GM23338 (cell line): Measurements from ENCODE around the gene IGFLR1. TPM values are rescaled to one million over a fixed set of nuclear protein-coding genes. Genes with fewer than 3 reads are reported as not detected.

ENCODE experiments used
- ATAC-seq: fragments of 200-7000 bp; cut with Tn5 transposase; 3 replicates; pipeline ENCODE4 v1.9.1; 2020
- DNase-seq: peaks from one replicate; pipeline ENCODE4 v3.0.0-alpha.2; 2015; ENCODE audit warnings: low spot score
- H2AFZ ChIP-seq: fragments of 200-600 bp; sonication (generic); 2 replicates; pipeline ENCODE4 v1.8.0; 2016; ENCODE audit warnings: antibody characterized with exemption, mild to moderate bottlenecking, moderate library complexity
- H3F3A ChIP-seq: fragments of 200-600 bp; sonication (generic); replicated peaks from 2 replicates; pipeline ENCODE4 v1.8.0; 2017; ENCODE audit warnings: antibody characterized with exemption, mixed run types, low read depth
- H3K27ac ChIP-seq: fragments of 200-600 bp; sonication (generic); 2 replicates; pipeline ENCODE4 v1.6.1; 2016; ENCODE audit warnings: low read depth
- H3K27me3 ChIP-seq: fragments of 200-600 bp; sonication (generic); 2 replicates; pipeline ENCODE4 v1.8.0; 2016; ENCODE audit warnings: mild to moderate bottlenecking, mixed run types, moderate library complexity; ENCODE audit not compliant: insufficient read depth
- H3K36me3 ChIP-seq: fragments of 200-600 bp; sonication (generic); 2 replicates; pipeline ENCODE4 v1.8.0; 2016; ENCODE audit warnings: mild to moderate bottlenecking; ENCODE audit not compliant: insufficient read depth
- H3K4me1 ChIP-seq: fragments of 200-600 bp; sonication (generic); 2 replicates; pipeline ENCODE4 v1.8.0; 2016; ENCODE audit warnings: mild to moderate bottlenecking, moderate library complexity; ENCODE audit not compliant: insufficient read depth
- H3K4me2 ChIP-seq: fragments of 200-600 bp; sonication (generic); 2 replicates; pipeline ENCODE4 v1.7.1; 2017; ENCODE audit warnings: mixed run types
- H3K4me3 ChIP-seq: fragments of 200-600 bp; sonication (generic); 2 replicates; pipeline ENCODE4 v1.6.1; 2016; ENCODE audit warnings: mixed run types
- H3K79me2 ChIP-seq: fragments of 200-600 bp; sonication (generic); replicated peaks from 2 replicates; pipeline ENCODE4 v1.8.0; 2017; ENCODE audit warnings: mild to moderate bottlenecking; ENCODE audit not compliant: insufficient read depth
- H3K9me2 ChIP-seq: fragments of 200-600 bp; sonication (generic); 2 replicates; pipeline ENCODE4 v1.8.0; 2017; ENCODE audit not compliant: insufficient read depth
- H4K20me1 ChIP-seq: fragments of 200-600 bp; sonication (generic); replicated peaks from 2 replicates; pipeline ENCODE4 v1.8.0; 2017; ENCODE audit warnings: mild to moderate bottlenecking; ENCODE audit not compliant: insufficient read depth
- H3K27ac Mint-ChIP-seq: 2 replicates; pipeline ENCODE4 v1.8.0; 2020; ENCODE audit warnings: inconsistent platforms, mild to moderate bottlenecking, moderate library complexity, mixed read lengths
- H3K27me3 Mint-ChIP-seq: 3 replicates; pipeline ENCODE4 v1.8.0; 2022; ENCODE audit warnings: low read depth, mild to moderate bottlenecking, moderate library complexity, mixed read lengths, inconsistent platforms; ENCODE audit not compliant: insufficient read depth, poor library complexity
- H3K36me3 Mint-ChIP-seq: 3 replicates; pipeline ENCODE4 v1.8.0; 2021; ENCODE audit warnings: low read depth, mild to moderate bottlenecking, inconsistent platforms, moderate library complexity, mixed read lengths
- H3K4me1 Mint-ChIP-seq: 3 replicates; pipeline ENCODE4 v1.8.0; 2020; ENCODE audit warnings: mild to moderate bottlenecking, inconsistent platforms, mixed read lengths
- H3K4me3 Mint-ChIP-seq: 3 replicates; pipeline ENCODE4 v1.8.0; 2021; ENCODE audit warnings: moderate library complexity, mild to moderate bottlenecking, inconsistent platforms, mixed read lengths
- H3K9me3 Mint-ChIP-seq: 3 replicates; pipeline ENCODE4 v1.8.0; 2020; ENCODE audit warnings: moderate library complexity, mild to moderate bottlenecking, inconsistent platforms, mixed read lengths
- CREB1 ChIP-seq: fragments of 250-450 bp; sonication (Bioruptor Pico); IDR thresholded peaks from 2 replicates; pipeline ENCODE4 v1.5.0; 2020; ENCODE audit warnings: low read depth, mild to moderate bottlenecking, moderate library complexity
- POLR2AphosphoS5 ChIP-seq: IDR thresholded peaks from 2 replicates; pipeline ENCODE4 v1.6.1; 2016; ENCODE audit warnings: antibody characterized with exemption, low read depth
- STAT1 ChIP-seq: IDR thresholded peaks from one replicate; pipeline ENCODE4 v1.6.1; 2016; ENCODE audit warnings: antibody characterized with exemption; ENCODE audit not compliant: unreplicated experiment
- ZNF331 ChIP-seq: fragments of 250-450 bp; sonication (Bioruptor Pico); IDR thresholded peaks from 2 replicates; pipeline ENCODE4 v1.5.0; 2020; ENCODE audit warnings: low read depth, mild to moderate bottlenecking, moderate library complexity
- polyA plus RNA-seq: library from polyadenylated mRNA; unstranded; fragments of >200 nt; fragmentation: Nextera tagmentation; extraction: Ambion mirVana; gene quantifications from 2 replicates; pipeline ENCODE4 v1.2.1, GENCODE V29; 2016
- total RNA-seq: library from RNA; depleted of rRNA; stranded (reverse); fragments of >200 nt; shearing (Covaris generic); gene quantifications from 2 replicates; pipeline ENCODE4 v1.2.3, GENCODE V29; 2014; rRNA removed

The IGFLR1 gene
- total and polyA plus RNA-seq, 2 experiments from 2014 or later: 14.4 to 17.8 TPM

DNA sequence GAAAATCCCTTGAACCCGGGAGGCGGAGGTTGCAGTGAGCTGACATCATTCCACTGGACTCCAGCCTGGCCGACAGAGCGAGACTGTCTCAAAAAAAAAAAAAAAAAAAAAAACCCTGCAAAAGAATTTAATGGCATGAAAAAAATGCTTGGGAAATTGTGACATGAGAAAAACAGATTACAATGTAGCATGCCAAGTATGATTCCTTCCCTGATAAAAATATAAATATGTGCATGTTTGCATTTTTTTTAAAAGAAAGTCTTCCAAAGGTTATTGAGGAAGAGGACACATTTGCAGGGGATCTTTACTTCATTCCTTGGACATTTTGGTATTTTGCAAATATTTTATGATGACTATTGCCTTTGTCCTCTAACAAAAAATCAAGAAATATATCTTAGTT lies 52.4 kb downstream of the IGFLR1 start:
- H3K4me2 ChIP-seq: no peak overlapping the region
- peaks cover 5% of the 10 kb centered on the region; the same call in 2 of the 3 replicates for H3K4me1 Mint-ChIP-seq
- no peaks in the 10 kb centered on the region for H3F3A ChIP-seq
- no peaks in the 10 kb centered on the region for H3K9me2 ChIP-seq
- H3K79me2 ChIP-seq: no peaks in the 10 kb centered on the region
- DNase-seq (no peak), ATAC-seq (no peak)
- H3K27me3 Mint-ChIP-seq: peaks cover 5% of the 10 kb centered on the region
- H2AFZ ChIP-seq: no peak overlapping the region
- H3K4me3 ChIP-seq: no peak overlapping the region
- H3K4me3 Mint-ChIP-seq: no peak overlapping the region
- H3K36me3 Mint-ChIP-seq: no peaks in the 10 kb centered on the region
- peaks cover 3% of the 10 kb centered on the region; the same call in 1 of the 3 replicates for H3K9me3 Mint-ChIP-seq
- H3K4me1 ChIP-seq: no peaks in the 10 kb centered on the region; the same call in 1 of the 2 replicates
- no peaks in the 10 kb centered on the region for H3K27me3 ChIP-seq
- TF ChIP-seq ZNF331: no peak
- no peak for TF ChIP-seq POLR2AphosphoS5
- TF ChIP-seq CREB1: no peak
- TF ChIP-seq STAT1: no peak
- H3K27ac ChIP-seq: no peak overlapping the region
- H3K27ac Mint-ChIP-seq: no peak overlapping the region
- no peaks in the 10 kb centered on the region for H3K36me3 ChIP-seq
- H4K20me1 ChIP-seq: no peaks in the 10 kb centered on the region

Other genes with a start within 250 kb of the IGFLR1 start
- gene DMKN, start 228.8 kb downstream of the IGFLR1 start, total RNA-seq: 259 and 276 TPM in 2 replicates
- 569 and 615 TPM in 2 replicates for gene DMKN, start 228.8 kb downstream of the IGFLR1 start, polyA plus RNA-seq
- not detected in 2 replicates for gene SBSN, start 214.1 kb downstream of the IGFLR1 start, total RNA-seq
- 0.39 and 0.42 TPM in 2 replicates for gene SBSN, start 214.1 kb downstream of the IGFLR1 start, polyA plus RNA-seq
- gene GAPDHS, start 209.0 kb downstream of the IGFLR1 start, total RNA-seq: not detected in 2 replicates
- 0.21 TPM in 1 of 2 replicates, not detected in the other for gene GAPDHS, start 209.0 kb downstream of the IGFLR1 start, polyA plus RNA-seq
- 164 and 170 TPM in 2 replicates for gene TMEM147, start 196.8 kb downstream of the IGFLR1 start, total RNA-seq
- gene TMEM147, start 196.8 kb downstream of the IGFLR1 start, polyA plus RNA-seq: 272 TPM in 2 replicates
- gene ATP4A, start 178.8 kb downstream of the IGFLR1 start, total RNA-seq: 0.62 and 0.63 TPM in 2 replicates
- 0.61 and 1.0 TPM in 2 replicates for gene ATP4A, start 178.8 kb downstream of the IGFLR1 start, polyA plus RNA-seq
- gene PMIS2, start 156.3 kb downstream of the IGFLR1 start, total RNA-seq: not detected in 2 replicates
- gene PMIS2, start 156.3 kb downstream of the IGFLR1 start, polyA plus RNA-seq: not detected in 2 replicates
- gene HAUS5, start 129.7 kb downstream of the IGFLR1 start, total RNA-seq: 17.9 and 21.9 TPM in 2 replicates
- gene HAUS5, start 129.7 kb downstream of the IGFLR1 start, polyA plus RNA-seq: 22.3 and 23.2 TPM in 2 replicates
- 58.3 and 74.7 TPM in 2 replicates for gene RBM42, start 113.4 kb downstream of the IGFLR1 start, total RNA-seq
- gene RBM42, start 113.4 kb downstream of the IGFLR1 start, polyA plus RNA-seq: 78.2 and 82.9 TPM in 2 replicates
- gene ETV2, start 100.7 kb downstream of the IGFLR1 start, total RNA-seq: 0.87 TPM in 1 of 2 replicates, not detected in the other
- 1.5 and 1.7 TPM in 2 replicates for gene ETV2, start 100.7 kb downstream of the IGFLR1 start, polyA plus RNA-seq
- 564 and 722 TPM in 2 replicates for gene COX6B1, start 94.1 kb downstream of the IGFLR1 start, total RNA-seq
- gene COX6B1, start 94.1 kb downstream of the IGFLR1 start, polyA plus RNA-seq: 1,532 and 1,702 TPM in 2 replicates
- 0.42 TPM in 1 of 2 replicates, not detected in the other for gene UPK1A, start 75.9 kb downstream of the IGFLR1 start, total RNA-seq
- 1.0 and 1.5 TPM in 2 replicates for gene UPK1A, start 75.9 kb downstream of the IGFLR1 start, polyA plus RNA-seq
- 1.8 TPM in 1 of 2 replicates, not detected in the other for gene ZBTB32, start 37.9 kb downstream of the IGFLR1 start, total RNA-seq
- gene ZBTB32, start 37.9 kb downstream of the IGFLR1 start, polyA plus RNA-seq: 0.45 and 0.65 TPM in 2 replicates
- 36.2 and 49.8 TPM in 2 replicates for gene KMT2B, start 24.4 kb downstream of the IGFLR1 start, total RNA-seq
- gene KMT2B, start 24.4 kb downstream of the IGFLR1 start, polyA plus RNA-seq: 15.5 and 15.8 TPM in 2 replicates
- 13.1 and 14.3 TPM in 2 replicates for gene U2AF1L4, start 3.0 kb upstream of the IGFLR1 start, total RNA-seq
- 20.0 and 23.7 TPM in 2 replicates for gene U2AF1L4, start 3.0 kb upstream of the IGFLR1 start, polyA plus RNA-seq
- gene PSENEN, start 3.2 kb upstream of the IGFLR1 start, total RNA-seq: 18.5 and 20.6 TPM in 2 replicates
- 175 and 197 TPM in 2 replicates for gene PSENEN, start 3.2 kb upstream of the IGFLR1 start, polyA plus RNA-seq
- 6.8 and 7.1 TPM in 2 replicates for gene LIN37, start 6.1 kb upstream of the IGFLR1 start, total RNA-seq
- 4.3 and 8.3 TPM in 2 replicates for gene LIN37, start 6.1 kb upstream of the IGFLR1 start, polyA plus RNA-seq
- gene HSPB6, start 14.6 kb upstream of the IGFLR1 start, total RNA-seq: 0.27 and 0.87 TPM in 2 replicates
- gene HSPB6, start 14.6 kb upstream of the IGFLR1 start, polyA plus RNA-seq: 3.2 and 3.9 TPM in 2 replicates
- 14.7 and 28.0 TPM in 2 replicates for gene PROSER3, start 15.7 kb upstream of the IGFLR1 start, total RNA-seq
- gene PROSER3, start 15.7 kb upstream of the IGFLR1 start, polyA plus RNA-seq: 21.8 and 24.1 TPM in 2 replicates
- gene ARHGAP33, start 33.1 kb upstream of the IGFLR1 start, total RNA-seq: 17.7 and 22.1 TPM in 2 replicates
- 10.3 and 11.6 TPM in 2 replicates for gene ARHGAP33, start 33.1 kb upstream of the IGFLR1 start, polyA plus RNA-seq
- not detected in 2 replicates for gene PRODH2, start 70.4 kb upstream of the IGFLR1 start, total RNA-seq
- gene PRODH2, start 70.4 kb upstream of the IGFLR1 start, polyA plus RNA-seq: not detected in 2 replicates
- 0.58 and 1.0 TPM in 2 replicates for gene NPHS1, start 110.1 kb upstream of the IGFLR1 start, total RNA-seq
- gene NPHS1, start 110.1 kb upstream of the IGFLR1 start, polyA plus RNA-seq: 0.47 and 1.3 TPM in 2 replicates
- 9.9 and 13.1 TPM in 2 replicates for gene KIRREL2, start 114.5 kb upstream of the IGFLR1 start, total RNA-seq
- gene KIRREL2, start 114.5 kb upstream of the IGFLR1 start, polyA plus RNA-seq: 3.6 and 3.8 TPM in 2 replicates
- gene APLP1, start 126.1 kb upstream of the IGFLR1 start, total RNA-seq: 28.2 and 30.2 TPM in 2 replicates
- gene APLP1, start 126.1 kb upstream of the IGFLR1 start, polyA plus RNA-seq: 36.0 and 39.0 TPM in 2 replicates
- gene NFKBID, start 158.1 kb upstream of the IGFLR1 start, total RNA-seq: 8.7 and 15.7 TPM in 2 replicates
- 10.5 and 12.1 TPM in 2 replicates for gene NFKBID, start 158.1 kb upstream of the IGFLR1 start, polyA plus RNA-seq
- gene HCST, start 160.1 kb upstream of the IGFLR1 start, total RNA-seq: not detected in 2 replicates
- gene HCST, start 160.1 kb upstream of the IGFLR1 start, polyA plus RNA-seq: 2.1 and 6.7 TPM in 2 replicates
- not detected in 2 replicates for gene TYROBP, start 165.8 kb upstream of the IGFLR1 start, total RNA-seq
- 0.99 TPM in 1 of 2 replicates, not detected in the other for gene TYROBP, start 165.8 kb upstream of the IGFLR1 start, polyA plus RNA-seq
- 15.1 and 18.2 TPM in 2 replicates for gene LRFN3, start 193.9 kb upstream of the IGFLR1 start, total RNA-seq
- gene LRFN3, start 193.9 kb upstream of the IGFLR1 start, polyA plus RNA-seq: 5.8 and 6.0 TPM in 2 replicates